Suprapubic skin (tissue), 4 donors: Measurements from ENCODE around the gene LENG8.
"Not testable (repeated sequence)": the region's sequence is repeated elsewhere in the genome, so short reads cannot be mapped to it uniquely, and the experiment has no call there.

Experiments
- CTCF ChIP-seq, 2 donors: fragments of 200-600 bp in 1 of 2; fragments of 450-650 bp in 1 of 2; sonication (generic) in 1 of 2; IDR thresholded peaks; one replicate each; pipeline ENCODE4 v1.5.1; 2016 to 2019; ENCODE audit warnings: antibody characterized with exemption in 2 of 2, mild to moderate bottlenecking in 1 of 2, moderate library complexity in 1 of 2
- EP300 ChIP-seq: sonication (generic); formaldehyde crosslinking; IDR thresholded peaks from one replicate; pipeline ENCODE4 v1.6.1; 2017; ENCODE audit warnings: antibody characterized with exemption
- POLR2A ChIP-seq, 2 donors: fragments of 450-650 bp; IDR thresholded peaks; one replicate each; pipeline ENCODE4 v1.6.1; 2017; ENCODE audit warnings: antibody characterized with exemption in 2 of 2, mild to moderate bottlenecking in 2 of 2, moderate library complexity in 2 of 2
- POLR2AphosphoS5 ChIP-seq, 3 donors: sonication (generic); formaldehyde crosslinking; IDR thresholded peaks; one replicate each; pipeline ENCODE4 v1.6.1; 2017; ENCODE audit warnings: antibody characterized with exemption in 3 of 3

DNA sequence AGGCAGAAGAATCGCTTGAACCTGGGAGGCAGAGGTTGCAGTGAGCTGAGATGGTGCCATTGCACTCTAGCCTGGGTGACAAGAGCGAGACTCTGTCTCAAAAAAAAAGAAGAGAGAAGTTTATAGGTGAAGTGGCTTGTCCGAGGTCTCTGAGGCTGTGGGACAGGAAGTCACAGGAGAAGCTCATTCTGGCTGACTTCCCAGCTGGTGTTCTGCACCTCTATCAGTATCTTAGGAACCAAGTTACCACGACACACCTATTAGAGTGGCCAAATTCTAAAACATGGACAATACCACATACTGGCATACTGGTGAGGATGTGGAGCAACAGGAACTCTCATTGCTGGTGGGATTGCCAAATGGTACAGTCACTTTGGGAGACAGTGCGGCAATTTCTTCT is 46.3 kb downstream of the LENG8 start:
- not testable (repeated sequence) for TF ChIP-seq POLR2AphosphoS5 (IDR thresholded peaks at IDR 0.05); CTCF (IDR thresholded peaks at IDR 0.05); EP300; POLR2A (IDR thresholded peaks at IDR 0.05)
